NCI-H446 treated with DMSO at 0.1 percent for 48 hours (cell line): ENCODE results near the gene EDA.

Source experiments
- DNase-seq: peaks from one replicate; lab custom pipeline; 2025; lab: John Stamatoyannopoulos, UW

Gene EDA

DNA sequence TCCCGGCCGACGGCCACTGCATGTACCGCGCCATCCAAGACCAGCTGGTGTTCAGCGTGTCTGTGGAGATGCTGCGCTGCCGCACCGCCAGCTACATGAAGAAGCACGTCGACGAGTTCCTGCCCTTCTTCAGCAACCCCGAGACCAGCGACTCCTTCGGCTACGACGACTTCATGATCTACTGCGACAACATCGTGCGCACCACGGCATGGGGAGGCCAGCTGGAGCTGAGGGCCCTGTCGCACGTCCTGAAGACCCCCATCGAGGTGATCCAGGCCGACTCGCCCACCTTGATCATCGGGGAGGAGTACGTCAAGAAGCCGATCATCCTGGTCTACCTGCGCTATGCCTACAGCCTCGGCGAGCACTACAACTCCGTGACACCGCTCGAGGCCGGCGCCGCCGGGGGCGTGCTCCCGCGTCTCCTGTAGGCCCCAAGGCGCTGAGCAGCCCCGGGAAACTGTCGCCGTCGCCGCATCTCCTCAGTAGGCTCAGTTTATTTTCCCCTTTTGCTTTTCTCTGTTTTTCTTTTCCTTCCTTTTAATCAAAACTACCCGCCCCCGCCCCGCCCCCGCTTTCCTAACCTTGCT is 447.1 kb downstream of the EDA start:
- no peak for DNase-seq

DNA sequence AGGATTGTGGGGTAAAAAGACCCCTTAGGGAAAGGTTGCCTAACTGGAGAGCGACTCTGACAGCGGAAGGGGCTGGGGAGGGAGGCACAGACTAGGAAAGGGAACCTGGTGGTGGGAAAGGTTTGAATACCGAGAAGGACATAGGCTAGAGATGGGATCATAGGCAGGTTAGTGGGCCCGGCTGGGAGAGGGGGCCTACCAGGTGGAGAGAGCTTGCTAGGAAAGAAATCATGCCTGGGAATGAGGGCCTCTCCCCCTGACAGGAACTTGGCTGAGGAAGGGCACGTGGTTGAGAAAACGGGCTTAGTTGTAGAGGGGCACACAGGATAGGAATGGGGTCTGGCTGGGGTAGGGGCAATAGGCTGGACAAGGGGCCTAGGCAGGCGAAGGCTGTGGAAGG is 450.7 kb downstream of the EDA start:
- DNase-seq = no peak

DNA sequence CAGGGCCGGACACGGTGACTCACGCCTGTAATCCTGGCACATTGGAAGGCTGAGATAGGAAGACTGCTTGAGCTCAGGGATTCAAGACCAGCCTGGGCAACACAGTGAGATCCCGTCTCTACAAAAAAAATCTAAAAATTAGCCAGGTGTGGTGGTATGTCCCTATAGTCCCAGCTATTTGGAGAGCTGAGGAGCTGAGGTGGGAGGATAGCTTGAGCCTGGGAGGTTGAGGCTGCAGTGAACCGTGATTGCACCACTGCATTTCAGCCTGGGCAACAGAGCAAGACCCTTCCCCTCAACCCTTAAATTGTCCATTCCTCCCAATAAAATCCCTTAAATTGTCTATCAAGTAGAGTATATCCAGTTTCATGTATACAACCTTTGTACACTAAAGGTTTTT is 463.4 kb downstream of the EDA start:
- DNase-seq = no peak

DNA sequence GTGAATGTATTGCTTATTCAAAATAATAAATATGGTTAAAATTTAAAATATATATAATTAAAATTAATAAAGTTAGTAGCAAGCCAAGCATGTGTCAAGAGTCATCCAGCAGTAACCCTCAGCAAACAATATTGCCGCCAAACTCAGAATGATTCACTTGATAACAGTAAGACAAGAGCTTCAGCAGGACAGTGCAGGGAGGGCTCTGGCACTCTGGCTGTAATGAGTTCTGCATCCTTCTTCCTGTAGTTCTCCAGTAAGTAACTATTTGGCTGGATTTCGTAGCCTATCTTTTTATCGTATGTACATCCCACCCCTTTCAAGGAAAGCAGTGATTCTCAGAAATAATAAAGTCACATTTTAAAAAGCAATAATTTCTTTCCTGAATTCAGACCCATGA is 464.0 kb downstream of the EDA start:
- DNase-seq = no peak

DNA sequence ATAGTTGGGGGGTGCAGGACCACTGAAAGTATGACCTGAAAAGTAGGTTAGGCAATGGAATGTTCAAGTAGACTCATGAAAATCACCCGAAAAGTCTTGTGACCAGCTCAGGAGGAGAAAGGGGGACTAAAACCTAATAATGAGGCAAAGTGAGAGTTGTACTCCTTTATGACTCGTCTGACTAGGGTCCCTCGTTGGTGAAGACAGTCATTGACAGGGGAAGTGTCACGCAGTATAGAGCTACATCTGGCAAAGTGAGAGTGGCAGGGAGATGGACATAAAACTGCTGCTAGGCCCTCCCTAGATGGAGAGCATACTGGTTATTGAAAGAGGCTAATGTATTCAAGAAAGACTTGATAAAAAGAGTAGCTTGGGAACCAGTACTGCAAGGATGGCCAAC is 466.8 kb downstream of the EDA start:
- no peak for DNase-seq

DNA sequence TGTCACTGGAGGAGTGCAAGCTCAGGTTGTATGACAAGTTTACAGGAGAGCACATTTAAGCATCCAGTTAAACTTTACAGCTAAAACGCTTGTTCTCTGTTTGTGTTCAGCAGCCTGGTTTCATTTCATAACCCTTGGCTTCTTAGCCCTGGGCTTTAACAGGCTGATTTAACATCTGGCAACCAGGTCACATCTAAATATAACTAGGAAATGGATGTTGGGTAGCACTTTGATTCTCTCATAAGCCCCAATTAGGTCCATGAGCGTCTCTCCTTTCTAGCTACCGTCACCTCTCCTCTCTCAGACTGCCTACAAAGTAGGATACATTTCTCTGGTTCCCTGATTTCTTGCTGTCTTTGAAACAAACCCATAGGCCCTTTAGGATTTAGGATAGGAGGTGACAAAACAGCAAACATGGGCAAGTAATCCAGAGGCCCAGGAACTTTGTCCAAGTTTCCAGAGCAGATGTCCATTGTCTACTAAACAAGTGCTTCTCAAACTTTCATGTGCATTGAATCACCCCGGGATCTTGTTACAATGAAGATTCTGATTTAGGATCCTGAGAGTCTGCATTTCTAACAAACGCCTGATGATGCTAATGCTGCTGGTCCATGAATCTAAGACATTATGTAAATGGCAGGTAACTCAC is 468.8 kb downstream of the EDA start:
- DNase-seq = no peak

DNA sequence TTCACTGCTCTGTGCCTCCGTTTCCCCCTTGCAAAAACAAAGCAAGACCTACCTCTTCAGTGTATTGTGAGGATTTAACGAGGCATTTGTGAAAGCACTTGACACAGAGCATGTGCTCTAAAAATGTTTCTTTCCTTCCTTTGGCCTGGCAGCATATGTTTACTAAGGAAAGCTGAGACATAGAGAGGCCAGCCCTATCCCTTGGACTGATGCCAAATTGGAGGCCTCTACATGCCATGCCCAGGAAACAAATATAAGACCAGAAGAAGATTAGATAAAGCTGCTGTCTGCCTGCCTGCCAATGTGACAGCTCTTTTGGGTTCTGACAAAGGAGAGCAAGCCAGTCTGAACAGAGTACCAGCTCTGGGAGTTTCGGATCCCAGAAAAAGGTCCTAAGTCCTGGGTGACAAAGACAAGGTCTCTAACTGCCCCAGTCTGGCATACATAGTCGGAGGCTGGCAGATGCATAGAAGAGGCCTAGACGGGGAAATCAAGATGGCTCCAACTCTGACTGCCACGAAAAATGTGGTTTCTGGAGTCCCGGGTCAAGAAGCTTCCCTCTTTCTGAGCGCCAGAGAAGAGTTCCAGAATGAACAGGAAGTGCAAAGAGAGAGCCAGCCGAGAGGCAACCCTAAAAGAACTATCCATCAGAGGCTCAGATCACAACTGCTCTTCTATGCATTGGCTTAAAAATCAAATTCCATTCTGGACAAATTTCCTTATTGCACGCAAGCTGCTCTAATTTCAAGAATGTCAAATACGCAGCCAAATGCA is 472.1 kb downstream of the EDA start:
- DNase-seq = peak; percentile 18

DNA sequence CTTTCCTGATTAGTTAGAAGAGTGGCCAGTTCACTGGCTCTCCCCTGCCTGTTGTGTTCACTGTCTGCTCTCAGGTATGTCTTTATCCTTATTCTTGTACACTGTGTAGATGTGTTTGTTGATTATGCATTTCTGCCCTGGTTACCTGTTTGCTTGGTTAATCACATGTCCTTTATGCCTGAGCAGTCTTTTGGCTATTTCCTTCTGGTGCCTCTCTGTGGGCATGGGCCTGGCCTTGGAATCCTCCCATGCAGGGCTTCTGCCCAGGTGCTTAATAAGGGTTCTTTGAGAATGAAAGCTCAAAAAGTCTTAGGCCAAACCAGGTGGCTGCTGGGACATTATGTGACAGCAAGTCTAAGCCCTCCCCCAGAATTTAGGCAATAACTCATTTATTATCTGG is 472.8 kb downstream of the EDA start:
- DNase-seq = no peak
